Brain microvascular endothelial cell (primary cell): ENCODE data around the gene FBXW8.

Experiments
- DNase-seq: peaks from one replicate; pipeline ENCODE4 v3.0.0-alpha.2; 2020
- H3K27ac ChIP-seq: fragments of 250-450 bp; sonication (Bioruptor Pico); 2 replicates; pipeline ENCODE4 v1.5.1; 2020; ENCODE audit warnings: mild to moderate bottlenecking, moderate library complexity
- H3K27me3 ChIP-seq: fragments of 250-450 bp; sonication (Bioruptor Pico); replicated peaks from 2 replicates; pipeline ENCODE4 v1.5.1; 2020; ENCODE audit warnings: mild to moderate bottlenecking
- H3K36me3 ChIP-seq: fragments of 250-450 bp; sonication (Bioruptor Pico); replicated peaks from 2 replicates; pipeline ENCODE4 v1.5.1; 2020; ENCODE audit warnings: mild to moderate bottlenecking
- H3K4me3 ChIP-seq: 2 replicates; pipeline ENCODE4 v1.5.1; 2011; ENCODE audit warnings: low read depth, mild to moderate bottlenecking, control low read depth, low read length, moderate library complexity
- CTCF ChIP-seq: IDR thresholded peaks from 2 replicates; pipeline ENCODE4 v1.5.1; 2011; ENCODE audit warnings: low read depth, mild to moderate bottlenecking, moderate library complexity, low read length, control low read depth, inconsistent platforms; ENCODE audit errors: missing control alignments
- in situ Hi-C: cut with HindIII; loops from 2 replicates; pipeline ENCODE4 v1.10.0; 2017; ENCODE audit warnings: low sequenced_read_pairs, low pct_ligation_motif_present

FBXW8 gene

GRCh38 chr12:116910645-116911451 is at the start of gene FBXW8:
FBXW8 (plus strand) TSS chr12:116910950; CDS start chr12:116911038, 88 bp downstream.
- TF ChIP-seq CTCF, result no peak
- in situ Hi-C loops, result no loop called here
- peak within 1 kb of the TSS; percentile 72 for H3K4me3 ChIP-seq
- peak within 1 kb of the TSS; percentile 63 for H3K27ac ChIP-seq
- DNase-seq, result peak; percentile 68
- H3K36me3 ChIP-seq, result no peaks in the 10 kb centered on the region
- no peaks in the 10 kb centered on the region for H3K27me3 ChIP-seq

GRCh38 chr12:116861320-116861719 is 49.4 kb upstream of the FBXW8 start:
- H3K27ac ChIP-seq, result no peak overlapping the region
- no peaks in the 10 kb centered on the region for H3K27me3 ChIP-seq
- in situ Hi-C loops, result no loop called here
- H3K36me3 ChIP-seq, result no peaks in the 10 kb centered on the region
- no peak for TF ChIP-seq CTCF
- peak; percentile 74 for DNase-seq
- H3K4me3 ChIP-seq, result no peak overlapping the region

- H3K27me3 ChIP-seq, result no peaks in the 10 kb centered on the region
These were observed 48.6 kb upstream of the FBXW8 start for GRCh38 chr12:116862167-116862566.

GRCh38 chr12:116863275-116863767 is 47.4 kb upstream of the FBXW8 start:
- no peaks in the 10 kb centered on the region for H3K36me3 ChIP-seq
- H3K27ac ChIP-seq, result no peak overlapping the region
- in situ Hi-C loops, result no loop called here
- peak; percentile 18 for DNase-seq
- no peak overlapping the region for H3K4me3 ChIP-seq
- peak; percentile 70 for TF ChIP-seq CTCF
- H3K27me3 ChIP-seq, result no peaks in the 10 kb centered on the region

More at GRCh38 chr12:116862167-116862566, 48.6 kb upstream of the FBXW8 start:
- no peak overlapping the region for H3K27ac ChIP-seq
- H3K4me3 ChIP-seq, result no peak overlapping the region
- H3K36me3 ChIP-seq, result no peaks in the 10 kb centered on the region
- no peak for TF ChIP-seq CTCF
- no peak for DNase-seq
- in situ Hi-C loops, result no loop called here

- no peaks in the 10 kb centered on the region for H3K27me3 ChIP-seq
- no peaks in the 10 kb centered on the region for H3K36me3 ChIP-seq
- no peak for TF ChIP-seq CTCF
- no peak overlapping the region for H3K4me3 ChIP-seq
- DNase-seq, result peak; percentile 65
- H3K27ac ChIP-seq, result peak overlapping the region; percentile 49
- in situ Hi-C loops, result no loop called here
These were observed 46.2 kb upstream of the FBXW8 start for GRCh38 chr12:116864371-116865160.
